Measurements from ENCODE around the gene EYA4. TPM values are rescaled to one million over a fixed set of nuclear protein-coding genes. Genes with fewer than 3 reads are reported as not detected.

Gene EYA4
- total RNA-seq, 4 donors from 2014 or later, result 0.09 to 1.1 (median 0.61) TPM

DNA sequence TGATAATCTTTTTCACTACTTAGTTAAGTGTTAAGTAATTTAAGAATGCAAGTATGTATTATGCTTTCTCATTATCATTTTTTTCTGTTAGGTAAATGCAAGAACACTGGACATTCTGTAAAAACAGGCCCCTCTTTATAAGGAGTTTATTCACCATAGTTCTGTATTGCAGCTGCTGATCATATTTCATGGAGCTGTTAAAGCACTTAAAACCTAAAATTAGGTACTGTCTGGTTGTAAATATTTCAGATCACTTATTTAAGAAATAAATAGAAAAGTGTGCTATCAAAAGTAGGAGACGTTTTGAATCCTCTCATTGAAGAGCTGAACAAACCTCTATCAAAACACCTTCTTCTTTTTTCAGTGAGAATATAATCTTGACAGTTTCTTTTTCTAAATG, 3.9 kb downstream of the EYA4 start:
- intact Hi-C loops (cut with DNase I), result no loop called here
- DNase-seq, result no peak
- H3K27me3 ChIP-seq, result peaks cover 6 to 93% (median 16%) of the 10 kb centered on the region in 4 donors

DNA sequence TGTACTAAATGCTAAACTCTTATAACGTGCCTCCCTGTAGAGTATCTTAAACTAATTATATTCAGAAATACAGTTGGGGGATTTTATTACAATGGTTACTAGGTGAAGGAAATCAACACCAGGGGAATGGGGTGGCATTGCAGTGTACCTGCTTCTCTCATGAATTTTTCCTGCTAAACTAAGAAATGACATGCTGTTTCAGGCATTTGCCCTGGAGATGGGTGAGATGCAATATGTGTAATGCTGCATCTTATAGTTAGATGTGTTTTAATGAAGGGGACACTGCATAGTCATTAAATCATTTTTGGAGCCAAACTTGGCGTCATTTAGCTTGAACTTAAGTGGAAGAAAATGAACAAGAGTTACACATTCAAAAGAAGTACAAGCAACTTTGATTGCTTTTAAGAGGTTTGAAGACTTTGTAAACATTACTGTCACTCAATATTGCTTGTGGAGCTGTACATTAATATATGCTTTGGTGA, 4.3 kb downstream of the EYA4 start:
- no peak for DNase-seq
- intact Hi-C loops (cut with DNase I), result no loop called here
- no peak overlapping the region for H3K27ac ChIP-seq
- H3K36me3 ChIP-seq, result no peaks in the 10 kb centered on the region
- TF ChIP-seq POLR2A (IDR thresholded peaks at IDR 0.05), result no peak
- TF ChIP-seq, protein P1, sequence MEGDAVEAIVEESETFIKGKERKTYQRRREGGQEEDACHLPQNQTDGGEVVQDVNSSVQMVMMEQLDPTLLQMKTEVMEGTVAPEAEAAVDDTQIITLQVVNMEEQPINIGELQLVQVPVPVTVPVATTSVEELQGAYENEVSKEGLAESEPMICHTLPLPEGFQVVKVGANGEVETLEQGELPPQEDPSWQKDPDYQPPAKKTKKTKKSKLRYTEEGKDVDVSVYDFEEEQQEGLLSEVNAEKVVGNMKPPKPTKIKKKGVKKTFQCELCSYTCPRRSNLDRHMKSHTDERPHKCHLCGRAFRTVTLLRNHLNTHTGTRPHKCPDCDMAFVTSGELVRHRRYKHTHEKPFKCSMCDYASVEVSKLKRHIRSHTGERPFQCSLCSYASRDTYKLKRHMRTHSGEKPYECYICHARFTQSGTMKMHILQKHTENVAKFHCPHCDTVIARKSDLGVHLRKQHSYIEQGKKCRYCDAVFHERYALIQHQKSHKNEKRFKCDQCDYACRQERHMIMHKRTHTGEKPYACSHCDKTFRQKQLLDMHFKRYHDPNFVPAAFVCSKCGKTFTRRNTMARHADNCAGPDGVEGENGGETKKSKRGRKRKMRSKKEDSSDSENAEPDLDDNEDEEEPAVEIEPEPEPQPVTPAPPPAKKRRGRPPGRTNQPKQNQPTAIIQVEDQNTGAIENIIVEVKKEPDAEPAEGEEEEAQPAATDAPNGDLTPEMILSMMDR (IDR thresholded peaks at IDR 0.05), result no peak
- 50 to 60% methylated on average over 2 of the region's 2 CpGs for WGBS, 2 donors
- H3K4me3 ChIP-seq, result no peak overlapping the region
- no peaks in the 10 kb centered on the region for H3K9me3 ChIP-seq
- H3K27me3 ChIP-seq, result peaks cover 6 to 93% (median 15%) of the 10 kb centered on the region in 4 donors
- peaks cover 16 to 28% (median 18%) of the 10 kb centered on the region in 3 donors for H3K4me1 ChIP-seq

More for the DNA sequence above, 3.9 kb downstream of the EYA4 start:
- 32 to 35% methylated on average over 1 of the region's 1 CpG for WGBS, 2 donors
- TF ChIP-seq, protein P1 (IDR thresholded peaks at IDR 0.05), result no peak
- TF ChIP-seq POLR2A (IDR thresholded peaks at IDR 0.05), result no peak
- no peaks in the 10 kb centered on the region for H3K9me3 ChIP-seq
- H3K36me3 ChIP-seq, result no peaks in the 10 kb centered on the region
- peaks cover 16 to 30% (median 18%) of the 10 kb centered on the region in 3 donors for H3K4me1 ChIP-seq
- H3K27ac ChIP-seq, result no peak overlapping the region
- H3K4me3 ChIP-seq, result no peak overlapping the region

DNA sequence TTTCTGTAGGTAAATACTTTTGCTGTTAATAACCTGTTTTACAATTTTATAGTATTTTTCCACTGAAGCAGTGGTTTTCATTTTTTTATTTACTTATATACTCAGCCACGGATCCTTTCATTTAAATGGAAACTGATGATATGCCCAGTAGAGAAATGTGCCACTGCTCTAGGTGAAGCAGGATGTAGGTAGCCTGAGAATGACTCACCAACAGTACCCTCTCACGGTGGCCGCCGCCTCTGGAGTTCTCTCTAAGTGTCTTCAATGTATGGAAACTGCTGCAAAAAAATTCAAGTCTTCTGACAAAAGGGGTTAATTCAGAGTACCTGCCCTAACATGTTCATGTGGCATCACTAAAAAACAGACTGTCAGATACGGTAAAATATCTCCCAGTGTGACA, 6.4 kb downstream of the EYA4 start:
- no peaks in the 10 kb centered on the region for H3K36me3 ChIP-seq
- intact Hi-C loops (cut with DNase I), result no loop called here
- H3K9me3 ChIP-seq, result no peaks in the 10 kb centered on the region
- no peak for DNase-seq
- no peak for TF ChIP-seq POLR2A (IDR thresholded peaks at IDR 0.05)
- TF ChIP-seq, protein P1 (IDR thresholded peaks at IDR 0.05), result no peak
- WGBS, 2 donors, result 42 to 61% methylated on average over 5 of the region's 5 CpGs
- peaks cover 0 to 7% (median 2%) of the 10 kb centered on the region in 3 donors for H3K4me1 ChIP-seq
- H3K4me3 ChIP-seq, result no peak overlapping the region
- H3K27me3 ChIP-seq, result peaks cover 0 to 74% (median 9%) of the 10 kb centered on the region in 4 donors
- no peak overlapping the region for H3K27ac ChIP-seq

DNA sequence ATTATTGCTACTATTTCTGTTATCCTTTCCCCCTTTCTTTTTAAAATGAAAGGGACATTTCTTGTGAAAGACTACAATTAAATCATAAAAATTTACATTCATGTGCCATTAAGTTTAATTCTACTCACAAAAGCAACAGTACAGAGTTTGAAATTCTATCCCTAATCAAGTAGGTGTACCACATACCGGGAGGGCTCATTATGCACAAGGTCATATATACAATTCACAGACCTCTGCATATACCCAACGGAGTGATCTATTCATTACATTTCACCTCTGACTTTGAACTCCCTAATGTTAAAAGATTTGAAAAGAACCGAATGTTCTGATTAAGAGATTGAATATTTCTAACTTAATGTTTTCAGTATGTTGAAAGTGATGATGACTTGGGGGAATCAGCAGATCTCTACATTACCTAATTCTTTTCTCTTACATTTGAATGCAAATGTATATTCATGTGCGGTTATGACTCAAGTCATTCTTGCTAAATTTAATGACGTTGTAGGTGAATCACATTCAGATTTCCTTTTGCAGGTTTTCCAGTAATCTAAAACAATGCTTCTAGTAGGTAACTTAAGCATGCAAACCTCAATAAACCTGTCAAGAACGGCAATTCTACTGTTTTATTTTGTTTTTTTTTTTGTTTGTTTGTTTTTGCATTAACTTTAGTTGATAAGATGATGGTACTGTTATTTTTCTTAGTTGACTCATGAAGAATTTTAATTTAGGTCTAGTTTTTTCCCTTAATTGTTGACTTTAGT, 7.3 kb downstream of the EYA4 start:
- DNase-seq, result no peak
- 56% methylated on average over 6 of the region's 6 CpGs for WGBS, 2 donors
- Histone ChIP-seq H3K27me3 (peaks cover 0 to 65% (median 4%) of the 10 kb centered on the region in 4 donors), H3K27ac (no peak overlapping the region), H3K4me1 (no peaks in the 10 kb centered on the region), H3K9me3 (no peaks in the 10 kb centered on the region), H3K36me3 (no peaks in the 10 kb centered on the region), H3K4me3 (no peak overlapping the region)
- TF ChIP-seq, protein P1 (IDR thresholded peaks at IDR 0.05), result no peak
- no peak for TF ChIP-seq POLR2A (IDR thresholded peaks at IDR 0.05)
- intact Hi-C loops (cut with DNase I), result no loop called here

GRCh38 chr6:133251688-133252087, 10.5 kb downstream of the EYA4 start:
- no peaks in the 10 kb centered on the region for H3K36me3 ChIP-seq

More at GRCh38 chr6:133251688-133252087, 10.5 kb downstream of the EYA4 start:
- Histone ChIP-seq H3K4me3 (no peak overlapping the region), H3K27me3 (peaks cover 0 to 35% (median 0%) of the 10 kb centered on the region in 4 donors), H3K4me1 (no peaks in the 10 kb centered on the region), H3K27ac (no peak overlapping the region), H3K9me3 (no peaks in the 10 kb centered on the region)
- TF ChIP-seq, protein P1 (IDR thresholded peaks at IDR 0.05), result no peak
- no peak for TF ChIP-seq POLR2A (IDR thresholded peaks at IDR 0.05)
- no peak for DNase-seq
- WGBS, 2 donors, result 52 to 63% methylated on average over 2 of the region's 2 CpGs
- intact Hi-C loops (cut with DNase I), result no loop called here

All from esophagus squamous epithelium (tissue), 5 donors.